Suprapubic skin (tissue), 4 donors: Measurements from ENCODE around the gene FBXO22. TPM values are rescaled to one million over a fixed set of nuclear protein-coding genes. Genes with fewer than 3 reads are reported as not detected.

ENCODE experiments used
- DNase-seq, 2 donors: peaks; one replicate each; pipeline ENCODE4 v3.0.0-alpha.2; 2019; ENCODE audit warnings: low spot score in 2 of 2
- H3K27ac ChIP-seq: fragments of 200-600 bp; sonication (generic); one replicate; pipeline ENCODE4 v1.5.1; 2019
- H3K27me3 ChIP-seq: fragments of 200-600 bp; sonication (generic); one replicate; pipeline ENCODE4 v1.5.1; 2019
- H3K36me3 ChIP-seq: fragments of 200-600 bp; sonication (generic); one replicate; pipeline ENCODE4 v1.5.1; 2019
- H3K4me1 ChIP-seq: fragments of 200-600 bp; sonication (generic); one replicate; pipeline ENCODE4 v1.5.1; 2019
- H3K4me3 ChIP-seq: fragments of 200-600 bp; sonication (generic); one replicate; pipeline ENCODE4 v1.5.1; 2019; ENCODE audit warnings: mild to moderate bottlenecking
- H3K9me3 ChIP-seq: fragments of 200-600 bp; sonication (generic); one replicate; pipeline ENCODE4 v1.5.1; 2019
- EP300 ChIP-seq: sonication (generic); formaldehyde crosslinking; IDR thresholded peaks from one replicate; pipeline ENCODE4 v1.6.1; 2017; ENCODE audit warnings: antibody characterized with exemption
- POLR2A ChIP-seq, 2 donors: fragments of 450-650 bp; IDR thresholded peaks; one replicate each; pipeline ENCODE4 v1.6.1; 2017; ENCODE audit warnings: antibody characterized with exemption in 2 of 2, mild to moderate bottlenecking in 2 of 2, moderate library complexity in 2 of 2
- POLR2AphosphoS5 ChIP-seq, 3 donors: sonication (generic); formaldehyde crosslinking; IDR thresholded peaks; one replicate each; pipeline ENCODE4 v1.6.1; 2017; ENCODE audit warnings: antibody characterized with exemption in 3 of 3
- WGBS: methylation state at CpG from one replicate; pipeline ENCODE4 v1.1.5; 2018; 5-methylcytosine and 5-hydroxymethylcytosine counted together
- total RNA-seq, 4 donors: library from RNA; depleted of rRNA; stranded (reverse); fragments of >200 nt; gene quantifications; one replicate each; pipeline ENCODE4 v1.1.0, GENCODE V29; 2016
- TF ChIP-seq, protein P1 (sequence below), 2 donors: fragments of 200-600 bp in 1 of 2; fragments of 450-650 bp in 1 of 2; sonication (generic) in 1 of 2; IDR thresholded peaks; one replicate each; pipeline ENCODE4 v1.5.1; 2016 to 2019; ENCODE audit warnings: antibody characterized with exemption in 2 of 2, mild to moderate bottlenecking in 1 of 2, moderate library complexity in 1 of 2

The FBXO22 gene
- total RNA-seq, 4 donors from 2014 or later: 17.2 to 33.4 (median 22.2) TPM

DNA sequence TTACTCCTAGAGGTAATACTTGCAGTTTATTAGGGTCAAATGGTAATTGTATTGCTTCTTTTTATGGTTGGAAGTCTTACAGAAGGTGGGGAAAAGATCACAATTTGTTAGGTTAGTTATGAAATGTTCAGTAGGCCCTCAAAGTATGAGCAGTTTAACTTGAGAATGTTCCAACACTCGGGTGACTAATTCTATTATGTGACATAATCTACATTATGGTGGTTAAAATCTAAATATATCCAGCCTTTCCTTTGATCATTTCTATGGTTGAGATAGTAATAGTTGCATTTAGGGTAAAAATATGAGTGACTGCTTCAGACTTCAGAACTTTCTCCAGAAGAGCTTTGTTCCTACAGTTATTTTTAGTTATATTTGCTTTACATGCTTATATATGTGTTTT lies 19.6 kb upstream of the FBXO22 start:
- TF ChIP-seq EP300: no peak
- TF ChIP-seq POLR2A (IDR thresholded peaks at IDR 0.05): no peak
- no peak for TF ChIP-seq POLR2AphosphoS5 (IDR thresholded peaks at IDR 0.05)
- TF ChIP-seq, protein P1, sequence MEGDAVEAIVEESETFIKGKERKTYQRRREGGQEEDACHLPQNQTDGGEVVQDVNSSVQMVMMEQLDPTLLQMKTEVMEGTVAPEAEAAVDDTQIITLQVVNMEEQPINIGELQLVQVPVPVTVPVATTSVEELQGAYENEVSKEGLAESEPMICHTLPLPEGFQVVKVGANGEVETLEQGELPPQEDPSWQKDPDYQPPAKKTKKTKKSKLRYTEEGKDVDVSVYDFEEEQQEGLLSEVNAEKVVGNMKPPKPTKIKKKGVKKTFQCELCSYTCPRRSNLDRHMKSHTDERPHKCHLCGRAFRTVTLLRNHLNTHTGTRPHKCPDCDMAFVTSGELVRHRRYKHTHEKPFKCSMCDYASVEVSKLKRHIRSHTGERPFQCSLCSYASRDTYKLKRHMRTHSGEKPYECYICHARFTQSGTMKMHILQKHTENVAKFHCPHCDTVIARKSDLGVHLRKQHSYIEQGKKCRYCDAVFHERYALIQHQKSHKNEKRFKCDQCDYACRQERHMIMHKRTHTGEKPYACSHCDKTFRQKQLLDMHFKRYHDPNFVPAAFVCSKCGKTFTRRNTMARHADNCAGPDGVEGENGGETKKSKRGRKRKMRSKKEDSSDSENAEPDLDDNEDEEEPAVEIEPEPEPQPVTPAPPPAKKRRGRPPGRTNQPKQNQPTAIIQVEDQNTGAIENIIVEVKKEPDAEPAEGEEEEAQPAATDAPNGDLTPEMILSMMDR (IDR thresholded peaks at IDR 0.05): no peak
- no peak overlapping the region for H3K4me3 ChIP-seq
- peaks cover 4% of the 10 kb centered on the region for H3K36me3 ChIP-seq
- 70% methylated on average over 1 of the region's 1 CpG for WGBS
- H3K27ac ChIP-seq: no peak overlapping the region
- H3K4me1 ChIP-seq: no peaks in the 10 kb centered on the region
- H3K27me3 ChIP-seq: no peaks in the 10 kb centered on the region
- H3K9me3 ChIP-seq: no peaks in the 10 kb centered on the region
- DNase-seq: no peak

DNA sequence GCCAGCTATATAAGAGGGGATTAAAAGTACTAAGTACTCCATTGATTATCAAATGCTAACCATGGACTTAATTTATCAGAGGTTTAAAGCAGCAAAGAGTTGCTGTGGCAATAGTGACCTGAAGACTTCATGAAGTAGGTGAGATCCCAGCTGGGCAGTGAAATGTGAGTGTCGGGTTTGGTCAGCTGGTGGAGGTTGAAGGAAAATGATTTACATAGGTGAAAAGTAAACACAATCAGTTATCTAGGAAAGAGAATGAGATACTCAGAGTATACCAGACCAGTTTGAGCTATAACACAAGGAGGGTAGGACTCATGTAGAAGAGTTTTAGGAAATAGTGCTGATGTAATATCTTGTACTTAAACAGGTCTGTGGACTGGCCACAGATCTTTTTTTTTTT lies 16.5 kb upstream of the FBXO22 start:
- Histone ChIP-seq H3K27ac (no peak overlapping the region), H3K4me1 (no peaks in the 10 kb centered on the region), H3K36me3 (peaks cover 6% of the 10 kb centered on the region), H3K27me3 (no peaks in the 10 kb centered on the region), H3K4me3 (no peak overlapping the region), H3K9me3 (no peaks in the 10 kb centered on the region)
- TF ChIP-seq POLR2A (IDR thresholded peaks at IDR 0.05) (no peak), EP300 (no peak), POLR2AphosphoS5 (IDR thresholded peaks at IDR 0.05) (no peak)
- TF ChIP-seq, protein P1 (IDR thresholded peaks at IDR 0.05): no peak
- no peak for DNase-seq
- 98% methylated on average over 1 of the region's 1 CpG for WGBS

DNA sequence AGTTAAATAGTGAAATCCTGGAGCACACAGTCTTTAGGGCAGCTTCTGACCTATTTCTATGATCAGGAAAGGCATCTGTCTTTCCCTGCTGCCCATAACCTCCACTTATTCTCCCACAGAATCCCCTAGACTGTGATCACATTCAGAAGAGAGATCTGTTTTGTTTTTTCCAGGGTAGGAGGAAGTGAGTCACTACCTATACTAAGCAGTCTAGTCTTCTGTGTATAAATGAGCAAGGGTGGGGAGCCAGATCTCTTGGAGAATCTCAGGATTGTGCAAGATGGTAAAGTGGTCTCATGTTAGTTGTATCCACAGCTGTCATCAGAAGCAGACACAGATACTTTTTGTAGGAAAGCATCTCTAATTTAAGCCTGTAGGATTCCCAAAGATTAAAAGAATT lies 11.8 kb upstream of the FBXO22 start:
- TF ChIP-seq EP300 (no peak), POLR2AphosphoS5 (IDR thresholded peaks at IDR 0.05) (no peak), POLR2A (IDR thresholded peaks at IDR 0.05) (no peak)
- TF ChIP-seq, protein P1 (IDR thresholded peaks at IDR 0.05): no peak
- H3K27ac ChIP-seq: no peak overlapping the region

DNA sequence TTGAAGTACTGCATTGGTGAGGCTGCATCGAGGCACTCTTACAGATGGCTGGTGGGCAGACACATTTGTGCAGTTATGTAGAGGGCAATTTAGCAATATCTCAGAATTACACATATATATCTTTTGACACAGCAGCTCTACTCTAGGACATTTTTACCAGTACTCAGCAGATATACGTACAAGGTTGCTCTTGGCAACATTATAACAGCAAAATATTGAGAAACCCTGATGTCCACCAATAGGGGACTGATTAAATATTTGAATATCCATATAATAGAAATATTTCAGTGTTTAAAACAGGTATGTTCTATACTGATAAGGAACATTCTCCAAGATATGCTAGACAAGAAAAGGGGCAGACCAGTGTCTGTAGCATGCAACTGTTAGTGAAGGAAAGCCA lies 7.9 kb upstream of the FBXO22 start:
- no peak for TF ChIP-seq POLR2AphosphoS5 (IDR thresholded peaks at IDR 0.05)
- TF ChIP-seq, protein P1 (IDR thresholded peaks at IDR 0.05): no peak
- Histone ChIP-seq H3K4me3 (no peak overlapping the region), H3K4me1 (no peaks in the 10 kb centered on the region), H3K27ac (no peak overlapping the region), H3K9me3 (no peaks in the 10 kb centered on the region), H3K27me3 (no peaks in the 10 kb centered on the region), H3K36me3 (peaks cover 18% of the 10 kb centered on the region)
- no peak for DNase-seq
- 91% methylated on average over 2 of the region's 2 CpGs for WGBS

More for the DNA sequence above, 11.8 kb upstream of the FBXO22 start:
- Histone ChIP-seq H3K9me3 (no peaks in the 10 kb centered on the region), H3K4me3 (no peak overlapping the region), H3K27me3 (no peaks in the 10 kb centered on the region), H3K36me3 (peaks cover 11% of the 10 kb centered on the region), H3K4me1 (no peaks in the 10 kb centered on the region)
- DNase-seq: no peak

DNA sequence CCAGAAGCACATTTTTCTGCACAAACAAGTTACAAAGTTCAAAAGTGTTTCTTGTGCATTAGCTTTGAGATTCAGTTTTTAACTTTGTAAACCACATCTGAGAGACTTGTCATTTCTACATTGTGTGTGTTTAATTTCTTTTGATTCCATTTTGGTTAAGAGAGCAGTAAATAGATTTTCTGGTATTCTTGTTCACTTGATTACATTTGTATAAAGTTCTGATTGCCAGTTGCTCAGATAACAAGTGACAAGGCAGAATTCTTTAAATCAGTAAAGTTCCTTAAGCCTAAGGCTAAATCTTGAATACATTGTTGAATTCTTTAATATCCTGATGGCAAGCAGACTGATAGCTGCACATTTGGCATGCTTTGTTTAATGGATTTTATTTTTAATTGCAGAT lies 3.1 kb upstream of the FBXO22 start:
- H3K4me1 ChIP-seq: peaks cover 17% of the 10 kb centered on the region
- no peak overlapping the region for H3K27ac ChIP-seq
- no peaks in the 10 kb centered on the region for H3K27me3 ChIP-seq
- TF ChIP-seq POLR2AphosphoS5 (IDR thresholded peaks at IDR 0.05) (no peak), EP300 (no peak), POLR2A (IDR thresholded peaks at IDR 0.05) (no peak)
- TF ChIP-seq, protein P1 (IDR thresholded peaks at IDR 0.05): no peak
- no peak overlapping the region for H3K4me3 ChIP-seq
- DNase-seq: no peak
- peaks cover 7% of the 10 kb centered on the region for H3K36me3 ChIP-seq
- no peaks in the 10 kb centered on the region for H3K9me3 ChIP-seq
